Measurements from ENCODE around the gene GLP1R.

GLP1R gene

GRCh38 chr6:39100358-39100757 is 51.8 kb downstream of the GLP1R start:
- no peaks in the 10 kb centered on the region for H3F3A ChIP-seq (ENCODE audit: insufficient read depth, low read length)
- H3K9me3 ChIP-seq (ENCODE audit: low read length), result no peaks in the 10 kb centered on the region
- no peaks in the 10 kb centered on the region for H3K79me2 ChIP-seq (ENCODE audit: insufficient read depth, low read length)
- no peak overlapping the region for H3K4me2 ChIP-seq (ENCODE audit: low read length)
- no peak overlapping the region for H2AFZ ChIP-seq (ENCODE audit: low read length)
- H4K20me1 ChIP-seq (ENCODE audit: insufficient read depth, low read length), result no peaks in the 10 kb centered on the region
- H3K4me3 ChIP-seq (ENCODE audit: low read depth, low read length, poor library complexity, severe bottlenecking), result no peak overlapping the region
- H3K27ac ChIP-seq (ENCODE audit: low read depth, low read length, poor library complexity, severe bottlenecking), result no peak overlapping the region
- no peaks in the 10 kb centered on the region for H3K9me2 ChIP-seq (ENCODE audit: low read depth, low read length)
- peaks cover 3% of the 10 kb centered on the region; the same call in 1 of the 2 replicates for H3K36me3 ChIP-seq (ENCODE audit: insufficient read depth, low read length)
- H3K27me3 ChIP-seq (ENCODE audit: insufficient read depth, low read length), result no peaks in the 10 kb centered on the region
- no peaks in the 10 kb centered on the region for H3K4me1 ChIP-seq (ENCODE audit: insufficient read depth, low read length, severe bottlenecking)
- H3K9ac ChIP-seq (ENCODE audit: low read length), result no peak overlapping the region
- TF ChIP-seq CTCF (IDR thresholded peaks at IDR 0.05; ENCODE audit: low read length) (no peak), EZH2 (IDR thresholded peaks at IDR 0.05; ENCODE audit: borderline replicate concordance, low read length) (no peak)

GRCh38 chr6:39102071-39102820 is 53.7 kb downstream of the GLP1R start:
- H3K79me2 ChIP-seq (ENCODE audit: insufficient read depth, low read length), result no peaks in the 10 kb centered on the region
- H3K4me3 ChIP-seq (ENCODE audit: low read depth, low read length, poor library complexity, severe bottlenecking), result no peak overlapping the region
- no peaks in the 10 kb centered on the region for H3K27me3 ChIP-seq (ENCODE audit: insufficient read depth, low read length)
- H3K36me3 ChIP-seq (ENCODE audit: insufficient read depth, low read length), result peaks cover 3% of the 10 kb centered on the region; the same call in 1 of the 2 replicates
- no peak for TF ChIP-seq EZH2 (IDR thresholded peaks at IDR 0.05; ENCODE audit: borderline replicate concordance, low read length)
- peak; percentile 59 for TF ChIP-seq CTCF (IDR thresholded peaks at IDR 0.05; ENCODE audit: low read length)
- H3K4me2 ChIP-seq (ENCODE audit: low read length), result no peak overlapping the region
- no peaks in the 10 kb centered on the region for H3K4me1 ChIP-seq (ENCODE audit: insufficient read depth, low read length, severe bottlenecking)
- no peaks in the 10 kb centered on the region for H3K9me3 ChIP-seq (ENCODE audit: low read length)
- H3K9ac ChIP-seq (ENCODE audit: low read length), result no peak overlapping the region
- H4K20me1 ChIP-seq (ENCODE audit: insufficient read depth, low read length), result no peaks in the 10 kb centered on the region
- H3F3A ChIP-seq (ENCODE audit: insufficient read depth, low read length), result no peaks in the 10 kb centered on the region
- no peak overlapping the region for H3K27ac ChIP-seq (ENCODE audit: low read depth, low read length, poor library complexity, severe bottlenecking)
- no peaks in the 10 kb centered on the region for H3K9me2 ChIP-seq (ENCODE audit: low read depth, low read length)
- H2AFZ ChIP-seq (ENCODE audit: low read length), result no peak overlapping the region

GRCh38 chr6:39102821-39103136 is 54.2 kb downstream of the GLP1R start:
- Histone ChIP-seq H3K36me3 (ENCODE audit: insufficient read depth, low read length) (peaks cover 3% of the 10 kb centered on the region; the same call in 1 of the 2 replicates), H3K9me2 (ENCODE audit: low read depth, low read length) (no peaks in the 10 kb centered on the region), H4K20me1 (ENCODE audit: insufficient read depth, low read length) (no peaks in the 10 kb centered on the region), H3K79me2 (ENCODE audit: insufficient read depth, low read length) (no peaks in the 10 kb centered on the region), H3K9me3 (ENCODE audit: low read length) (no peaks in the 10 kb centered on the region), H3K27ac (ENCODE audit: low read depth, low read length, poor library complexity, severe bottlenecking) (no peak overlapping the region), H3K4me1 (ENCODE audit: insufficient read depth, low read length, severe bottlenecking) (no peaks in the 10 kb centered on the region), H2AFZ (ENCODE audit: low read length) (no peak overlapping the region), H3K4me2 (ENCODE audit: low read length) (no peak overlapping the region), H3K27me3 (ENCODE audit: insufficient read depth, low read length) (no peaks in the 10 kb centered on the region), H3F3A (ENCODE audit: insufficient read depth, low read length) (no peaks in the 10 kb centered on the region), H3K9ac (ENCODE audit: low read length) (no peak overlapping the region), H3K4me3 (ENCODE audit: low read depth, low read length, poor library complexity, severe bottlenecking) (no peak overlapping the region)
- no peak for TF ChIP-seq EZH2 (IDR thresholded peaks at IDR 0.05; ENCODE audit: borderline replicate concordance, low read length)
- TF ChIP-seq CTCF (IDR thresholded peaks at IDR 0.05; ENCODE audit: low read length), result no peak

Measured in OCI-LY1 (cell line).